GM21529 (cell line): ENCODE data around the gene DFFA.
"Not testable (repeated sequence)": the region's sequence is repeated elsewhere in the genome, so short reads cannot be mapped to it uniquely, and the experiment has no call there.

Experiments
- ATAC-seq: cut with Tn5 transposase; IDR thresholded peaks from one replicate; pipeline ENCODE4 v1.9.1; 2021; ENCODE audit not compliant: unreplicated experiment

DFFA gene

DNA sequence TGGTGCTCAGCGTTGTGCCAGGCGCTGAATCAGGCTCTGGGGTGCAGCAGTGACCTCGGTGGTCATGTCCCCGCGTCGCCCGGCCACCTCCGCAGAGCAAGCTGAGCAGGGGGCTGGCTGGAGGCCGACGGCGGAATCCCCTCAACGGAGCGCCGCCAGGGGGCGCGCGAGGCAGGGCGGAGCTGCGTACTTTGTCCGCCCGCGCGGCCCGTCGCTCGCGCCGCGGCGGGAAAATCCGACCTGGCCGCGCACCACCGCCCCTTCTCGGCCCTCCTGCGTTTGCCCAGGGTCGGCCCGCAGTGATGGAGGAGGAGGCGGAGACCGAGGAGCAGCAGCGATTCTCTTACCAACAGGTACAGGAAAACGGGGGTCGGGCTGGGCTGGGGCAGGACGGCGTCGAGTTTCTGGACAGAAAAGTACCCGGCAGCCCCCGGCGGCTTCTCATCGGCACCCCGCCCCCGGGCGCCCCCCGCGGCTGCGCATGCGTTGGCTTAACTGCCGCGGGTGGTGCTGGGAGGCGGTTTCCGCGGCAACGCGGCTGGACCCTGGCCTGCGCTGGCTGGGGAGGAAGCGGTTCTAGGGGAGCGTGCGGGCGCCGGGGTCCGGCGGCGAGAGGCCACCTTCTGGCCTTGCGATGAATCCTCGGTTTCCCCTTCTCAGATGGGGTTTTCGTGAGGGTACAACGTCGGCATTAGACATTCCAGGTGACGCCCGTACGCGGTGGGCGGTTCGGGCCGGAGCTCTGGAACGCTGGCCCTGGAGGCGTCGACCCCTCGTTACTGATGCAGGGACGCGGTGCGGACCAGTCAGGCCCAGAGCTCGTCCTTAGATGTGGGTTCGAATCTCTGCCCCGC lies 41.9 kb downstream of the DFFA start, which contains the start of gene CENPS:
CENPS (plus strand) TSS at position 218 of the 854 bp plus-strand sequence; CDS start at position 303, 85 bp downstream.
- ATAC-seq: peak; percentile 75

DNA sequence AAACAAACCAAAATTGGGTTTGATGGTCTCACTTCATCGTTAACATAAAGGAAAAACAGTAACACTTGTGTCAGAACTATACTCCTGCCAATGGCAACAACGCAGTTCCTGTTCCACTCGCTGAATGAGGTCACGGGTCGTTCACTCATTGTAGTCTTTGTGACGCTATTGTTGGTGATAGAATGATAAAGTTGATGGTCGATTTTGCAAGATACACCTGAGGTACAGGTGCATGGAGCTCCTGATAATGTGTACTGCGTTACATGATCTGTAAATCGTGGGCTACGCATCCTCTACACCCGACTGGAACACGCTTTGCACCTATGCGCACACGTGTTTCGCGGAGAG lies 42.5 kb downstream of the DFFA start:
- no peak for ATAC-seq

DNA sequence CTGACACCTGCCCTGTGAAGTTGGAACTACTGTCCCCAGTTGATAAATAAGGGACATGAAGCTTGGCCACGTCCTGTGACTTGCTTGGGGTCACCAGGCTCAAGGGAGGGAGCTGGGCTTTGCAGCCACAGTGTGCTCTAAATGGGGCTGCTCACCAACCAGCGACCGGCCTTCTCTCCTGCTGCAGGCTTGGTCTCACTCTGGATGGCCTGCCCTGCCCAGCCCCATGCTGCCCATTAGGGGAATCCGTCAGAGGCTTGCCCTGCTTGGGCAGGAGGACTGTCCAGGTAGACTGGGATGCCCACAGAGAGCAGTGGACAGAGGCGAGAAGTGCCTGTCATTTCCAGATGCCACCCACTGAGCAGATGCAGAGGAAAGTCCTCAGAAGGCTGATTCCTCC lies 43.3 kb downstream of the DFFA start:
- no peak for ATAC-seq

DNA sequence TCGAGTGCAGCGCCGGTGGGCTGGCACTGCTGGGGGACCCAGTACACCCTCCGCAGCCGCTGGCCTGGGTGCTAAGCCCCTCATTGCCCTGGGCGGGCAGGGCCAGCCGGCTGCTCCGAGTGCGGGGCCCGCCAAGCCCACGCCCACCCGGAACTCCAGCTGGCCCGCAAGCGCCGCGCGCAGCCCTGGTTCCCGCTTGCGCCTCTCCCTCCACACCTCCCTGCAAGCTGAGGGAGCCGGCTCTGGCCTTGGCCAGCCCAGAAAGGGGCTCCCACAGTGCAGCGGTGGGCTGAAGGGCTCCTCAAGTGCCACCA lies 45.8 kb downstream of the DFFA start:
- ATAC-seq: not testable (repeated sequence)

DNA sequence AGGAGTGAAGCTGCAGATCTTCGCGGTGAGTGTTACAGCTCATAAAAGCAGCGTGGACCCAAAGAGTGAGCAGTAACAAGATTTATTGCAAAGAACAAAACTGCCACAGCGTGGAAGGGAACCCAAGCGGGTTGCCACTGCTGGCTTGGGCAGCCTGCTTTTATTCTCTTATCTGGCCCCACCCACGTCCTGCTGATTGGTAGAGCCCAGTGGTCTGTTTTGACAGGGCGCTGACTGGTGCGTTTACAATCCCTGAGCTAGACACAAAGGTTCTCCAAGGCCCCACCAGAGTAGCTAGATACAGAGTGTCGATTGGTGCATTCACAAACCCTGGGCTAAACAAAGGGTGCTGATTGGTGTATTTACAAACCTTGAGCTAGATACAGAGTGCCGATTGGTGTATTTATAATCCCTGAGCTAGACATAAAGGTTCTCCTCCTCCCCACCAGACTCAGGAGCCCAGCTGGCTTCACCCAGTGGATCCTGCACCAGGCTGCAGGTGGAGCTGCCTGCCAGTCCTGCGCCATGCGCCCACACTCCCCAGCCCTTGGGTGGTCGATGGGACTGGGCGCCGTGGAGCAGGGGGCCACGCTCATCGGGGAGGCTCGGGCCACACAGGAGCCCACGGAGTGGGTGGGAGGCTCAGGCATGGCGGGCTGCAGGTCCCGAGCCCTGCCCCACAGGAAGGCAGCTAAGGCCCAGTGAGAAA lies 46.3 kb downstream of the DFFA start:
- ATAC-seq: not testable (repeated sequence)

DNA sequence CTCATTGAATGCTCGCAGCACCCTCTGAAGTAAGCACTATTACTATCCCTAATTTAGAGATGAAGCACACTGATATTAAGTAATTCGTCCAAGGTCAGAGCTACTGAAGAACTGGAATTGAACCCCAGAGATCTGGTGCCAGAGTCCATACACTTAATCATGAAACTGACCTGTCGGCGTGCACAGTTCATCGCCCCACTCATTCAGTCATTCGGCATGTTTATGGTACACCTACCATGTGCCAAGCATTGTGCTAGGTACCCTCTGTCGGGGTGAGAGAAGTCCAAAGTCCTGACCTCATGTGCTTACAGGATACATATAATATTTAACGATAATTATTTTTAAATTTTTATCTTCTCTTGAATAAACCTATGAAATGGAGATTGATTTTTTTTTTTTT lies 47.7 kb downstream of the DFFA start:
- ATAC-seq: no peak

DNA sequence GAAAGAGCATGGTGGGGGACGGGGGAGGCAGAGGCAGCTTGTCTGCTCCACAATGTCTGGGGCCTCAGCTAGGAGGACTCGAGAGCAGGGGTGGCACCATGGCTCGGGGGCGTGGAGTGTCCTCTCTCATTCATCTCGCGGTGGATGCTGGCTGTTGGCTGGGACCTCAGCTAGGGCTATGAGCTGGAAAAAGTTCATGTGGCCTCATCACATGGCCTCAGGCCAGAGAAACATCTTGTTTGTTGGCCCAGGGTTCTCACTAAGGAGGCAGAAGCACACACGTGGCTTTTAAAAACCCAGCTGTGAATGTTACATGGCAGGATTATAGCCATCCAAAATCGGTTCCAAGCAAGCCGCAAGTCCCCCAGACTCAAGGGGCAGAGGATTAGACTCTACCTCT lies 48.3 kb downstream of the DFFA start:
- ATAC-seq: no peak

DNA sequence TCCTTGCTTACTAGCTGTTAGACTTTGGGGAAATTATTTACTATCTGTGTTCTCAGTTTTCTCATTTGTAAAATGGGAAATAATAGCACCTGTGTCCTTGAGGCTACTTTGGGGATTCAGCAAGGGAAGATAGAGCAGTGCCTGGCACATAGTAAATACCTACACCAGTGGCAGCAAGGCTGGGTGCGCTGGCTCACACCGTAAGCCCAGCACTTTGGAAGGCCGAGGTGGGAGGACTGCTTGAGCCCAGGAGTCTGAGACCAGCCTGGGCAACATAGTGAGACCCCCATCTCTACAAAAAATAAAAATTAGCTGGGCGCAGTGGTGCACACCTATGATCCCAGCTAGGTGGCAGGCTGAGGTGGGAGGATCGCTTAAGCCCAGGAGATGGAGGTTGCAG lies 50.7 kb downstream of the DFFA start:
- no peak for ATAC-seq

DNA sequence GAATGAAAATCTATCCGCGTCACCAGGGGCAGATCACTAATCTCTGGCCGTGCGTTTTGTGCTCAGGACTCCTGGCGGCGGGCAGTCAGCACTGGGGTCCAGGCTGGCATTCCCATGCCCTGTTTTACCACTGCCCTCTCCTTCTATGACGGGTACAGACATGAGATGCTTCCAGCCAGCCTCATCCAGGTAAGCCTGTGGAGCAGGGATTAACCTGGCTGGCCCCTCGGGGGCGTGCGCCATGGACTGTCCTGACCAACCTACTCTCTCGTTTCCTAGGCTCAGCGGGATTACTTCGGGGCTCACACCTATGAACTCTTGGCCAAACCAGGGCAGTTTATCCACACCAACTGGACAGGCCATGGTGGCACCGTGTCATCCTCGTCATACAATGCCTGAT lies 53.0 kb downstream of the DFFA start:
- no peak for ATAC-seq

DNA sequence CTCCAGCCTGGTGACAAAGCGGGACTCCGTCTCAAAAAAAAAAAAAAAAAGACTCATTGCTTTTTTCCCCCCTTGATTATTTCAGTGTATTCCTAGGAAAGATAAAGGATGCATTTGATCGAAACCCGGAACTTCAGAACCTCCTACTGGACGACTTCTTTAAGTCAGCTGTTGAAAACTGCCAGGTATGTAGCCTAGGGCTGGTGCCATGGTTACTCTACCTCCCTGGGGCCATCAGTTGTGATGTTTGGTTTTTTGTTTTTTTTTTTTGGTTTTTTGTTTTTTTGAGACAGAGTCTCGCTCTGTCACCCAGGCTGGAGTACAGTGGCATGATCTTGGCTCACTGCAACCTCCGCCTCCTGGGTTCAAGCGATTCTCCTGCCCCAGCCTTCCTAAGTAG lies 53.6 kb downstream of the DFFA start:
- not testable (repeated sequence) for ATAC-seq

DNA sequence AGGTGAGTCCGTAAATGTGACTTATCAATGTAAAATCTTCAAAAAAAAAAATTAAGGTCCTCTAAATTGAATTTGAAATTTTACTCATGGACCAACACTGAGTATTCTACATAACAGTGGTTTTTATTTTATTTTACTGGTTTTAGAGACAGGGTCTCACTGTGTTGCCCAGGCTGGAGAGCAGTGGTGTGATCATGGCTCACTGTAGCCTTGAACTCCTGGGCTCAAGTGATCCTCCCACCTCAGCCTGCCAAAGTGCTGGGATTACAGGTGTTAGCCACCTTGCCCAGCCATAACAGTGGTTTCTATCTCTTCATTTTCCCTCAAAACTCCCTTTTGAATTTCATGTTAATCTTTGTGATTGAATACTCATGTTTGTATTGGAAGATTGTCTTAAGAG lies 56.4 kb downstream of the DFFA start:
- not testable (repeated sequence) for ATAC-seq

DNA sequence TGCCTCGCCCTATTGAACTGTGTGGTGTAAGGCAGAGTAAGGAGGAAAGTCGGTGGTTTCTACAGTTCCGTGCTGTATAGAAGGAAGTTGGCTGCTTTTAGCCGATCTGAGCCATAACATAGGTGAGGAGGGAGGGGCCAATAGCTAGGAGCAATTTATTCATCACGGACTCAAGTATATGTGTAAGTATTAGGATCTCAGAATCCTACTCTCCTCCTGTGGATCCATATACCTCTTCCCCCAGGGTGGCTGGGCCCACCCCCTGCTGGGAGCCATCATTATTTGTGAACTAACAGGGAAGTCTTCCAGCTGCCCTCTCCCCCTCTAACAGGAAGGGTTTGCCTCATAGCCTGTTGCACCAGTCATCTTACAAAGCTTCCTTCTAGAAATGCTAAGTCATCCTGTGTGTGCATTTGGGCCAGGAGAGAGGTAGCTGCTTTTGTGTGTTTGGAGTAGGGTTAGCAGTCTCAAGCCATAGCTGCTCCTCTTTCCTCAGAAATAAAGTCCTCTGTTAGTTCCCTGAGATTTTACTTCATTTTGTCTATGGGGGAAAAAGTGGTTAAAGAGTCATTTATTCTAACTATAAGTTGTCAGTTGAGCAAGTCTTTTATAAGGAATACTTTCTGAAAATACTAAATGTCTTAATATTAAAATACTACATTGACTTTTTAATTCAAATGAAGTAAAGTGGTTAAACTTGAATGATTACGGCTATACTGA lies 57.0 kb downstream of the DFFA start:
- ATAC-seq: no peak

DNA sequence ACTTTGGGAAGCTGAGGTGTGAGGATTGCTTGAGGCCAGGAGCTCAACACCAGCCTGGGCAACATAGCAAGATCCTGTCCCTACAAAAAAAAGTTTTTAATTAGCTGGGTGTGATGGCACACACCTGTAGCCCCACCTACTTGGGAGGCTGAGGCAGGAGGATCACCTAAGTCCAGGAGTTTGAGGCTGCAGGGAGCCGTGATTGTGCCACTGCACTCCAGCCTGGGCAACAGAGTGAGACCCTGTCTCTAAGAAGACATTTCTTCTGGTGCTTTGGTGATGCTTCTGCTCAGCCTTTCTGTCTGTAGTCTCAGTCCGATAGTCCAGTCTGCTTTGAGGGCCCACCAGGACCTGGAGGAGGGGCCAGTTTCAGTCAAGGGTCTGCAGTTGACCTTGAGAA lies 65.1 kb downstream of the DFFA start:
- ATAC-seq: no peak
